GM18868 (cell line): ENCODE data around the gene ABHD17A.

Source experiments
- ATAC-seq: cut with Tn5 transposase; IDR thresholded peaks from one replicate; pipeline ENCODE4 v1.9.1; 2021; ENCODE audit warnings: mild to moderate bottlenecking, moderate library complexity; ENCODE audit not compliant: unreplicated experiment

ABHD17A gene

GRCh38 chr19:1885398-1886119 is at the start of gene ABHD17A:
Gene ABHD17A (minus strand): TSS chr19:1885496. CDS start chr19:1881566, 3,930 bp downstream.
- peak; percentile 88 for ATAC-seq

- ATAC-seq = no peak
Measured at GRCh38 chr19:1933942-1934341, 48.6 kb upstream of the ABHD17A start.

GRCh38 chr19:1933244-1933643 is 47.9 kb upstream of the ABHD17A start:
- ATAC-seq = no peak

GRCh38 chr19:1932395-1932794 is 47.1 kb upstream of the ABHD17A start:
- ATAC-seq = no peak

GRCh38 chr19:1931445-1931844 is 46.1 kb upstream of the ABHD17A start:
- ATAC-seq = no peak

- ATAC-seq = no peak
Measured at GRCh38 chr19:1929021-1929742, 43.9 kb upstream of the ABHD17A start.

GRCh38 chr19:1925544-1925943 is 40.2 kb upstream of the ABHD17A start:
- no peak for ATAC-seq

- ATAC-seq = no peak
Measured at GRCh38 chr19:1924320-1924961, 39.1 kb upstream of the ABHD17A start.

- ATAC-seq = no peak
Measured at GRCh38 chr19:1923319-1923718, 38.0 kb upstream of the ABHD17A start.

- ATAC-seq = no peak
Measured at GRCh38 chr19:1922803-1923202, 37.5 kb upstream of the ABHD17A start.

- ATAC-seq = no peak
Measured at GRCh38 chr19:1921825-1922224, 36.5 kb upstream of the ABHD17A start.

- no peak for ATAC-seq
Measured at GRCh38 chr19:1921326-1921725, 36.0 kb upstream of the ABHD17A start.

GRCh38 chr19:1920644-1921043 is 35.3 kb upstream of the ABHD17A start:
- no peak for ATAC-seq

- ATAC-seq = no peak
Measured at GRCh38 chr19:1918975-1919374, 33.7 kb upstream of the ABHD17A start.

- no peak for ATAC-seq
Measured at GRCh38 chr19:1917926-1918325, 32.6 kb upstream of the ABHD17A start.

GRCh38 chr19:1917146-1917545 is 31.9 kb upstream of the ABHD17A start:
- no peak for ATAC-seq

- no peak for ATAC-seq
Measured at GRCh38 chr19:1914826-1915341, 29.6 kb upstream of the ABHD17A start.

- no peak for ATAC-seq
Measured at GRCh38 chr19:1913781-1914577, 28.7 kb upstream of the ABHD17A start.

- ATAC-seq = no peak
Measured at GRCh38 chr19:1912760-1913505, 27.6 kb upstream of the ABHD17A start.

GRCh38 chr19:1911995-1912394 is 26.7 kb upstream of the ABHD17A start:
- ATAC-seq = no peak
